Neural crest cell (in vitro differentiated cells): ENCODE results near the gene CPB2. TPM values are rescaled to one million over a fixed set of nuclear protein-coding genes. Genes with fewer than 3 reads are reported as not detected.

Experiments
- DNase-seq: peaks from one replicate; pipeline ENCODE4 v3.0.0; 2021; ENCODE audit warnings: low read depth, mixed read lengths, low spot score
- H3K27ac Mint-ChIP-seq: one replicate; pipeline ENCODE4 v1.8.0; 2021; ENCODE audit warnings: mild to moderate bottlenecking, mixed read lengths; ENCODE audit not compliant: unreplicated experiment
- H3K27me3 Mint-ChIP-seq: 2 replicates; pipeline ENCODE4 v1.8.0; 2021; ENCODE audit warnings: low read depth, mild to moderate bottlenecking, mixed read lengths
- H3K36me3 Mint-ChIP-seq: 2 replicates; pipeline ENCODE4 v1.8.0; 2021; ENCODE audit warnings: low read depth, mild to moderate bottlenecking, mixed read lengths
- H3K4me1 Mint-ChIP-seq: 2 replicates; pipeline ENCODE4 v1.8.0; 2021; ENCODE audit warnings: mixed read lengths
- H3K4me3 Mint-ChIP-seq: one replicate; pipeline ENCODE4 v1.8.0; 2021; ENCODE audit warnings: mild to moderate bottlenecking, mixed read lengths
- H3K9me3 Mint-ChIP-seq: 2 replicates; pipeline ENCODE4 v1.8.0; 2021; ENCODE audit warnings: mixed read lengths
- CTCF ChIP-seq: fragments of 200-600 bp; sonication (generic); conservative IDR thresholded peaks from 2 replicates; pipeline ENCODE4 v1.5.0; 2021; ENCODE audit warnings: antibody characterized with exemption, mild to moderate bottlenecking
- total RNA-seq: library from RNA; stranded (reverse); gene quantifications from 2 replicates; pipeline ENCODE4 v1.2.1, GENCODE V29; 2021

CPB2 gene
- total RNA-seq, 1 donor from 2014 or later: 0.44 TPM

- H3K36me3 Mint-ChIP-seq: peaks cover 9% of the 10 kb centered on the region
- no peak for DNase-seq
- no peaks in the 10 kb centered on the region for H3K4me1 Mint-ChIP-seq
- no peak for TF ChIP-seq CTCF
- peaks cover 2% of the 10 kb centered on the region for H3K9me3 Mint-ChIP-seq
- H3K27ac Mint-ChIP-seq: no peak overlapping the region
- no peak overlapping the region for H3K4me3 Mint-ChIP-seq
- H3K27me3 Mint-ChIP-seq: no peaks in the 10 kb centered on the region
These were observed 19.1 kb downstream of the CPB2 start for GRCh38 chr13:46085737-46086136.

GRCh38 chr13:46082324-46082723 is 22.5 kb downstream of the CPB2 start:
- H3K9me3 Mint-ChIP-seq: peaks cover 2% of the 10 kb centered on the region
- no peak for TF ChIP-seq CTCF
- no peaks in the 10 kb centered on the region for H3K4me1 Mint-ChIP-seq
- H3K4me3 Mint-ChIP-seq: no peak overlapping the region
- no peak for DNase-seq
- H3K27me3 Mint-ChIP-seq: no peaks in the 10 kb centered on the region
- H3K36me3 Mint-ChIP-seq: peaks cover 6% of the 10 kb centered on the region
- H3K27ac Mint-ChIP-seq: no peak overlapping the region

- Mint-ChIP-seq H3K9me3 (peaks cover 3% of the 10 kb centered on the region), H3K4me1 (no peaks in the 10 kb centered on the region), H3K27ac (no peak overlapping the region), H3K27me3 (no peaks in the 10 kb centered on the region), H3K36me3 (peaks cover 13% of the 10 kb centered on the region), H3K4me3 (no peak overlapping the region)
- no peak for TF ChIP-seq CTCF
- DNase-seq: no peak
These were observed 25.1 kb downstream of the CPB2 start for GRCh38 chr13:46079770-46080169.

GRCh38 chr13:46077265-46077664 is 27.6 kb downstream of the CPB2 start:
- peaks cover 5% of the 10 kb centered on the region for H3K9me3 Mint-ChIP-seq
- H3K4me1 Mint-ChIP-seq: no peaks in the 10 kb centered on the region
- no peak for DNase-seq
- no peaks in the 10 kb centered on the region for H3K27me3 Mint-ChIP-seq
- H3K4me3 Mint-ChIP-seq: no peak overlapping the region
- no peak for TF ChIP-seq CTCF
- no peak overlapping the region for H3K27ac Mint-ChIP-seq
- H3K36me3 Mint-ChIP-seq: peaks cover 19% of the 10 kb centered on the region

GRCh38 chr13:46076827-46077226 is 28.0 kb downstream of the CPB2 start:
- Mint-ChIP-seq H3K36me3 (peaks cover 21% of the 10 kb centered on the region), H3K27ac (no peak overlapping the region), H3K27me3 (no peaks in the 10 kb centered on the region), H3K4me1 (no peaks in the 10 kb centered on the region), H3K9me3 (peaks cover 5% of the 10 kb centered on the region), H3K4me3 (no peak overlapping the region)
- no peak for DNase-seq
- TF ChIP-seq CTCF: no peak

GRCh38 chr13:46075811-46076210 is 29.0 kb downstream of the CPB2 start:
- no peak for DNase-seq
- H3K9me3 Mint-ChIP-seq: peaks cover 8% of the 10 kb centered on the region
- peaks cover 9% of the 10 kb centered on the region for H3K4me1 Mint-ChIP-seq
- no peak for TF ChIP-seq CTCF
- no peaks in the 10 kb centered on the region for H3K27me3 Mint-ChIP-seq
- no peak overlapping the region for H3K4me3 Mint-ChIP-seq
- peaks cover 27% of the 10 kb centered on the region for H3K36me3 Mint-ChIP-seq
- no peak overlapping the region for H3K27ac Mint-ChIP-seq
